GM19025 (cell line): ENCODE measurements around the gene GALNT4.

Experiments
- ATAC-seq: cut with Tn5 transposase; IDR thresholded peaks from one replicate; pipeline ENCODE4 v1.9.1; 2021; ENCODE audit warnings: mild to moderate bottlenecking, low read depth, moderate library complexity; ENCODE audit not compliant: unreplicated experiment

Gene GALNT4

GRCh38 chr12:89537389-89537788, 12.8 kb upstream of the GALNT4 start:
- no peak for ATAC-seq

GRCh38 chr12:89529738-89530137, 5.1 kb upstream of the GALNT4 start:
- no peak for ATAC-seq

- ATAC-seq, result no peak
These were observed 3.8 kb upstream of the GALNT4 start for GRCh38 chr12:89528434-89528833.

- ATAC-seq, result peak; percentile 68
These were observed 1.5 kb upstream of the GALNT4 start, which contains the start of gene POC1B for GRCh38 chr12:89525824-89526770. TSS of gene POC1B (minus strand) at chr12:89526047. CDS start at chr12:89525895, 152 bp downstream.

- ATAC-seq, result peak; percentile 15
These were observed 768 bp upstream of the GALNT4 start for GRCh38 chr12:89525305-89525823.

GRCh38 chr12:89523843-89524540, 604 bp downstream of the GALNT4 start:
- ATAC-seq, result no peak

GRCh38 chr12:89523393-89523792, 1.2 kb downstream of the GALNT4 start:
- no peak for ATAC-seq

- no peak for ATAC-seq
These were observed 3.0 kb downstream of the GALNT4 start for GRCh38 chr12:89521364-89522223.

- ATAC-seq, result no peak
These were observed 6.9 kb downstream of the GALNT4 start for GRCh38 chr12:89517720-89518119.

GRCh38 chr12:89516633-89517032, 8.0 kb downstream of the GALNT4 start:
- ATAC-seq, result no peak

GRCh38 chr12:89514751-89515150, 9.8 kb downstream of the GALNT4 start:
- ATAC-seq, result peak; percentile 78

- ATAC-seq, result no peak
These were observed 11.1 kb downstream of the GALNT4 start for GRCh38 chr12:89513544-89513943.

- ATAC-seq, result no peak
These were observed 17.4 kb downstream of the GALNT4 start for GRCh38 chr12:89507015-89507824.

- ATAC-seq, result no peak
These were observed 18.5 kb downstream of the GALNT4 start for GRCh38 chr12:89506050-89506449.

- no peak for ATAC-seq
These were observed 19.8 kb downstream of the GALNT4 start for GRCh38 chr12:89504560-89505346.

- ATAC-seq, result no peak
These were observed 22.8 kb downstream of the GALNT4 start for GRCh38 chr12:89501793-89502192.

- ATAC-seq, result no peak
These were observed 24.7 kb downstream of the GALNT4 start for GRCh38 chr12:89499857-89500256.

GRCh38 chr12:89497467-89497866, 27.1 kb downstream of the GALNT4 start:
- ATAC-seq, result no peak

GRCh38 chr12:89497005-89497404, 27.6 kb downstream of the GALNT4 start:
- no peak for ATAC-seq
